Activated naive CD8-positive, alpha-beta T cell (primary cell): ENCODE results near the gene AP3B1.

ENCODE experiments used
- H3K27ac Mint-ChIP-seq: one replicate; pipeline ENCODE4 v1.8.0; 2021; ENCODE audit warnings: mixed read lengths
- H3K27me3 Mint-ChIP-seq: one replicate; pipeline ENCODE4 v1.8.0; 2021; ENCODE audit warnings: mixed read lengths
- H3K36me3 Mint-ChIP-seq: one replicate; pipeline ENCODE4 v1.8.0; 2021; ENCODE audit warnings: mixed read lengths
- H3K4me1 Mint-ChIP-seq: one replicate; pipeline ENCODE4 v1.8.0; 2021; ENCODE audit warnings: low read depth, mixed read lengths
- H3K4me3 Mint-ChIP-seq: one replicate; pipeline ENCODE4 v1.8.0; 2021; ENCODE audit warnings: mild to moderate bottlenecking, mixed read lengths
- H3K9me3 Mint-ChIP-seq: one replicate; pipeline ENCODE4 v1.8.0; 2021; ENCODE audit warnings: low read depth, mixed read lengths

Gene AP3B1

GRCh38 chr5:78275998-78276543 lies 18.4 kb downstream of the AP3B1 start:
- Mint-ChIP-seq H3K4me3 (no peak overlapping the region), H3K4me1 (peaks cover 26% of the 10 kb centered on the region), H3K27ac (no peak overlapping the region), H3K27me3 (no peaks in the 10 kb centered on the region), H3K9me3 (no peaks in the 10 kb centered on the region), H3K36me3 (no peaks in the 10 kb centered on the region)

DNA sequence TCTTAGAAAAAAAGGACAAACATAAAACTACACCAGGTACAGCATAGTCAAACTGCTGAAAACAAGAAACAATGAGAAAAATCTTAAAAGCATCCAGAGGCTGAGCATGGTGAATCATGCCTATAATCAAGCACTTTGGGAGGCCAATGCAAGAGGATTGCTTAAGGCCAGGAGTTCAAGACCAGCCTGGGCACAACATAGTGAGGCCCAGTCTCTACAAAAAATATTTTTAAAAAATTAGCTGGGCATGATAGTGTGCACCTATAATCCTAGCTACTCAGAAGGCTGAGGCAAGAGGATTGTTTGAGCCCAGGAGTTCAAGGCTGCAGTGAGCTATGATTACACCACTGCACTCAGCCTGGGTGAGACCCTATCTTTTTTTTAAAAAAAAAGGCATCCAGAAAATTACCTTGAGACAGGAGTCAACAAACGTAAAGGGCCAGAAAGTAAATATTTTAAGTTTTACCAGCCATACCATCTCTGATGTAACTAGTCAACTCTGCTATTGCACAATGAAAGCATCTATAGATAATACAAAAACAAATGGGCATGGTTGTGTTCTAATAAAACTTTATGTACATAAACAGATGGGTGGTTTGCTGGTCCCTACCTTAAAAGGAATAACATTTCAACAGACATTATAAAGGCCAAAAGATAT lies 19.8 kb downstream of the AP3B1 start:
- H3K27me3 Mint-ChIP-seq = no peaks in the 10 kb centered on the region
- H3K9me3 Mint-ChIP-seq = no peaks in the 10 kb centered on the region
- H3K4me3 Mint-ChIP-seq = no peak overlapping the region
- H3K36me3 Mint-ChIP-seq = no peaks in the 10 kb centered on the region
- H3K27ac Mint-ChIP-seq = no peak overlapping the region
- H3K4me1 Mint-ChIP-seq = peaks cover 26% of the 10 kb centered on the region

DNA sequence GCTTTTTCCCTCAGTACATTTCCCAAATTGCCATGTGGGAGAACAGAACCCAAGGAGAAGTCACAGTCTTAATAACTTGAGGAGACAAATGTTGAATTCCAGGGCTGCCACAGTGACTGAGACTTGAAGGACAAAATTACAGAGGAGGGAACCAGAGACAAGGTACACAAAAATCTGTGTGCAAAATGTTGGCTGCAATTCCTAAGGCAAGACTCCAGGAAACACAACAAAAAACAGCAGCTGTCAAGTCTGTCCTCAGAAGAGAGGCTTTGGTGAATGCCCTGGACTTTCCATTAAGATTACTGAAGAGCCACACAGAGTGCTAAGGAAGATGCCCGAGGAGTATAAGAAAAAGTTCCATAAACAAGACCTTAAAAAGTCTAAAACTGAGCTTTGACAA lies 21.1 kb downstream of the AP3B1 start:
- Mint-ChIP-seq H3K27ac (no peak overlapping the region), H3K27me3 (no peaks in the 10 kb centered on the region), H3K4me3 (no peak overlapping the region), H3K36me3 (no peaks in the 10 kb centered on the region), H3K9me3 (no peaks in the 10 kb centered on the region), H3K4me1 (peaks cover 31% of the 10 kb centered on the region)

GRCh38 chr5:78271766-78272165 lies 22.7 kb downstream of the AP3B1 start:
- H3K27ac Mint-ChIP-seq = no peak overlapping the region

GRCh38 chr5:78269088-78269703 lies 25.3 kb downstream of the AP3B1 start:
- Mint-ChIP-seq H3K4me3 (no peak overlapping the region), H3K9me3 (no peaks in the 10 kb centered on the region), H3K4me1 (peaks cover 20% of the 10 kb centered on the region), H3K27ac (no peak overlapping the region), H3K36me3 (peaks cover 10% of the 10 kb centered on the region), H3K27me3 (no peaks in the 10 kb centered on the region)

More at GRCh38 chr5:78271766-78272165, 22.7 kb downstream of the AP3B1 start:
- H3K9me3 Mint-ChIP-seq = no peaks in the 10 kb centered on the region
- no peaks in the 10 kb centered on the region for H3K27me3 Mint-ChIP-seq
- H3K4me1 Mint-ChIP-seq = peaks cover 24% of the 10 kb centered on the region
- no peak overlapping the region for H3K4me3 Mint-ChIP-seq
- H3K36me3 Mint-ChIP-seq = no peaks in the 10 kb centered on the region

GRCh38 chr5:78268356-78268755 lies 26.1 kb downstream of the AP3B1 start:
- Mint-ChIP-seq H3K4me1 (peaks cover 11% of the 10 kb centered on the region), H3K9me3 (no peaks in the 10 kb centered on the region), H3K36me3 (peaks cover 14% of the 10 kb centered on the region), H3K4me3 (no peak overlapping the region), H3K27ac (no peak overlapping the region), H3K27me3 (no peaks in the 10 kb centered on the region)

DNA sequence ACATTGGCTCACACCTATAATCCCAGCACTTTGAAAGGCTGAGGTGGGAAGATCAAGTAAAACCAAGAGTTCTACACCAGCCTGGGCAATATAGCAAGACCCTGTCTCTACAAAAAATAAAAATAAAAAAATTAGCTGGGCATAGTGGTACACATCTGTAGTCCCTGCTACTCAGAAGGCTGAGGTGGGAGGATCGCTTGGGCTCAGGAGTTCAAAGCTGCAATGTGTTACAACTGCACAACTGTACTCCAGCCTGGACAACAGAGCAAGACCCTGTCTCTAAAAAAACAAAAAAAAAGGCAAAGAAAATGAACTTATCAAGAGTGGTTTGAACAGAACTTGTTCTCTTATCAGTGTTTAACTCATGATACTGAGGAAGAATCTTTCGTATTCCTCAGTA lies 29.3 kb downstream of the AP3B1 start:
- Mint-ChIP-seq H3K4me3 (no peak overlapping the region), H3K27ac (no peak overlapping the region), H3K4me1 (peaks cover 7% of the 10 kb centered on the region), H3K9me3 (no peaks in the 10 kb centered on the region), H3K36me3 (peaks cover 23% of the 10 kb centered on the region), H3K27me3 (no peaks in the 10 kb centered on the region)

DNA sequence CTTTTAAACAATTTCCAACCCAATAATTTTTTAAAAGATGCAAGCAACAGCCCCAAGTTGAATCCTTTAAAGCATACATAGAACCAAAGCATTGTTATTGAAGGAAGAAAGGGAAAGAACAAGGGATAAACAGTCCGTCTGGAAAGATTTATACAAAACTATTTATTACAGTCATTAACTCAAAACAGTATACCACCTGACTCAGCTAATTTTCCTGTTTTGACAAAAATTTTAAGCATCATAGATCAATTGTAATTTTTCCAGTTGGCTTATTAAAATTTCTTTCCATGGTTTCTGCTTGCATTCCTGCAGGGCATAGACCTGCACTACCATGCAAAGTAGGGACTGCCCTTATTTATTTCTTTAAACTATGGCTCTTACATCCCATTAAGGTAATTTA lies 29.9 kb downstream of the AP3B1 start:
- Mint-ChIP-seq H3K4me3 (no peak overlapping the region), H3K9me3 (no peaks in the 10 kb centered on the region), H3K27me3 (no peaks in the 10 kb centered on the region)

GRCh38 chr5:78260771-78261170 lies 33.7 kb downstream of the AP3B1 start:
- H3K4me1 Mint-ChIP-seq = peaks cover 26% of the 10 kb centered on the region
- no peak overlapping the region for H3K27ac Mint-ChIP-seq
- H3K9me3 Mint-ChIP-seq = peaks cover 3% of the 10 kb centered on the region
- H3K27me3 Mint-ChIP-seq = no peaks in the 10 kb centered on the region
- no peak overlapping the region for H3K4me3 Mint-ChIP-seq
- H3K36me3 Mint-ChIP-seq = peaks cover 43% of the 10 kb centered on the region

More for the DNA sequence above, 29.9 kb downstream of the AP3B1 start:
- Mint-ChIP-seq H3K4me1 (peaks cover 7% of the 10 kb centered on the region), H3K27ac (no peak overlapping the region), H3K36me3 (peaks cover 23% of the 10 kb centered on the region)

GRCh38 chr5:78253201-78253600 lies 41.3 kb downstream of the AP3B1 start:
- H3K36me3 Mint-ChIP-seq = peaks cover 44% of the 10 kb centered on the region

DNA sequence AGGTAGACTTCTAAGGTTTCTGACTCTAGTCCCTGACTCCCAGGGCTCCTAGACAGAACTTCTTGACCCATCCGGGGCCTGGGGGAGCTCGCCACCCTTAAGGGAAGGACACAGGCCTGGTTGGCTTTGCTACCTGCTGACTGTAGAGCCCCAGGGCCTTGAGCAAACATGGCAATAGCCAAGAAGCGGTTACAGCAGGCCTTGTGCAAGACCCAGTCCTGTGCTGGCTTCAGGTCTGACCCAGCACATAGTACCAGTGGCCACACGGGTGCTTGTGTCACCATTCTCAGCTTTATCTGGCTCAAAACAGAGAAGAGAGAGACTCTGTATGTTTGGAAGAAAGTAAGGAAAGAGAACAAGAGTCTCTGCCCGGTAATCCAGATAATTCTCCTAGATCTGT lies 41.8 kb downstream of the AP3B1 start:
- peaks cover 40% of the 10 kb centered on the region for H3K36me3 Mint-ChIP-seq
- no peak overlapping the region for H3K27ac Mint-ChIP-seq
- H3K27me3 Mint-ChIP-seq = no peaks in the 10 kb centered on the region
- peaks cover 26% of the 10 kb centered on the region for H3K4me1 Mint-ChIP-seq
- H3K4me3 Mint-ChIP-seq = no peak overlapping the region
- H3K9me3 Mint-ChIP-seq = peaks cover 19% of the 10 kb centered on the region

More at GRCh38 chr5:78253201-78253600, 41.3 kb downstream of the AP3B1 start:
- peaks cover 19% of the 10 kb centered on the region for H3K9me3 Mint-ChIP-seq
- H3K4me1 Mint-ChIP-seq = peaks cover 30% of the 10 kb centered on the region
- no peak overlapping the region for H3K4me3 Mint-ChIP-seq
- H3K27me3 Mint-ChIP-seq = no peaks in the 10 kb centered on the region
- no peak overlapping the region for H3K27ac Mint-ChIP-seq

DNA sequence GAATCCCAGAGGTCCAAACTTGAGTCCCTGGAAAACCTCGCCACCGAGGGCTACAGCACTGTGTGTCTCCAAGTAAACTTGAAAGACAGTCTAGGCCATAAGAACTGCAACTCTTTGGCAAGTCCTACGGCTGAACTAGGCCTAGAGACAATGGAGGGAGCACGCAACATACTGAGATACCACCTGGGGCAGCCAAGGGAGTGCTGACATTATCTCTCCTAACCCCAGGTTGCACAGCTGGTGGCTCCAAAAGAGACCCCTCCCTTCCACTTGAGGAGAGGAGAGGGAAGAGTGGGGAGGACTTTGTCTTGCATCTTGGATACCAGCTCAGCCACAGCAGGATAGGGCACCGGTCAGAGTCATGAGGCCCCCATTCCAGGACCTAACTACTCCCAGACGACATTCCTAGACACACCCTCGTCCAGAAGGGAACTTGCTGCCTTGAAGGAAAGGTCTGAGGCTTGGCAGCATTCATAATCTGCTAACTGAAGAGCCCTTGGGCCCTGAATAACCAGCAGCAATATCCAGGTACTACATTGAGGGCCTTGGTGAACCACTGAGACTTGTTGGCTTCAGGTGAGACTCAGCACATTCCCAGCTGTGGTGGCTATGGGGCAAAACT lies 42.7 kb downstream of the AP3B1 start:
- Mint-ChIP-seq H3K36me3 (peaks cover 33% of the 10 kb centered on the region), H3K27ac (no peak overlapping the region), H3K9me3 (peaks cover 19% of the 10 kb centered on the region), H3K4me1 (peaks cover 17% of the 10 kb centered on the region), H3K27me3 (no peaks in the 10 kb centered on the region), H3K4me3 (no peak overlapping the region)

GRCh38 chr5:78245136-78245535 lies 49.4 kb downstream of the AP3B1 start:
- no peak overlapping the region for H3K4me3 Mint-ChIP-seq
- peaks cover 5% of the 10 kb centered on the region for H3K4me1 Mint-ChIP-seq
- H3K27me3 Mint-ChIP-seq = no peaks in the 10 kb centered on the region
- peaks cover 16% of the 10 kb centered on the region for H3K36me3 Mint-ChIP-seq
- no peaks in the 10 kb centered on the region for H3K9me3 Mint-ChIP-seq
- H3K27ac Mint-ChIP-seq = no peak overlapping the region

GRCh38 chr5:78243639-78244038 lies 50.9 kb downstream of the AP3B1 start:
- Mint-ChIP-seq H3K4me3 (no peak overlapping the region), H3K36me3 (peaks cover 14% of the 10 kb centered on the region), H3K27me3 (no peaks in the 10 kb centered on the region), H3K27ac (no peak overlapping the region), H3K4me1 (peaks cover 7% of the 10 kb centered on the region), H3K9me3 (no peaks in the 10 kb centered on the region)

GRCh38 chr5:78243091-78243490 lies 51.4 kb downstream of the AP3B1 start:
- Mint-ChIP-seq H3K27me3 (no peaks in the 10 kb centered on the region), H3K36me3 (peaks cover 14% of the 10 kb centered on the region), H3K4me1 (peaks cover 7% of the 10 kb centered on the region), H3K9me3 (no peaks in the 10 kb centered on the region), H3K27ac (no peak overlapping the region), H3K4me3 (no peak overlapping the region)
